ENCODE results near the gene GNA15. TPM values are rescaled to one million over a fixed set of nuclear protein-coding genes. Genes with fewer than 3 reads are reported as not detected.

GNA15 gene
- total RNA-seq, 1 experiment from 2014 or later: 0.22 TPM

- no peak for TF ChIP-seq AFF4 (CRISPR knock-in tag; IDR thresholded peaks at IDR 0.05; ENCODE audit: borderline replicate concordance)
- no peak for TF ChIP-seq USF1 (CRISPR knock-in tag; IDR thresholded peaks at IDR 0.05)
- TF ChIP-seq CREM (CRISPR knock-in tag; IDR thresholded peaks at IDR 0.05): no peak
- no peak for TF ChIP-seq CREB1 (CRISPR knock-in tag; IDR thresholded peaks at IDR 0.05)
- no peak for TF ChIP-seq IRF2 (CRISPR knock-in tag; IDR thresholded peaks at IDR 0.05; ENCODE audit: borderline replicate concordance, low read depth)
- no peak for TF ChIP-seq ZNF425 (CRISPR knock-in tag; conservative IDR thresholded peaks at IDR 0.05)
These were observed 15.1 kb upstream of the GNA15 start (continued) for GRCh38 chr19:3120611-3121276.

- Mint-ChIP-seq H3K36me3 (no peaks in the 10 kb centered on the region), H3K27ac (no peak overlapping the region), H3K4me3 (no peak overlapping the region), H3K27me3 (ENCODE audit: low read depth) (no peaks in the 10 kb centered on the region), H3K4me1 (no peaks in the 10 kb centered on the region), H3K9me3 (no peaks in the 10 kb centered on the region)
- DNase-seq (ENCODE audit: low spot score): no peak
- no peak for ATAC-seq
- TF ChIP-seq ZNF671 (CRISPR knock-in tag; IDR thresholded peaks at IDR 0.05) (no peak), ZNF512 (CRISPR knock-in tag; IDR thresholded peaks at IDR 0.05; ENCODE audit: borderline replicate concordance) (no peak), ESRRA (CRISPR knock-in tag; IDR thresholded peaks at IDR 0.05; ENCODE audit: borderline replicate concordance) (no peak), FOXK1 (CRISPR knock-in tag; IDR thresholded peaks at IDR 0.05) (no peak)
- POLR2A ChIA-PET: no interaction called here
- CTCF ChIA-PET: interaction anchor here (0.7 kb wide), 1 partner anchor 171 kb away, joined by 3 read pairs; no protein-coding TSS in a partner anchor
These were observed 14.4 kb upstream of the GNA15 start for GRCh38 chr19:3121396-3121795.

GRCh38 chr19:3121821-3122511 lies 13.9 kb upstream of the GNA15 start:
- Mint-ChIP-seq H3K4me3 (no peak overlapping the region), H3K27me3 (ENCODE audit: low read depth) (no peaks in the 10 kb centered on the region), H3K9me3 (no peaks in the 10 kb centered on the region), H3K36me3 (no peaks in the 10 kb centered on the region), H3K4me1 (no peaks in the 10 kb centered on the region), H3K27ac (no peak overlapping the region)
- ChIA-PET CTCF (interaction anchor here (0.7 to 0.9 kb wide), 2 partner anchors 18 to 171 kb away, joined by 3 to 4 read pairs; no protein-coding TSS in a partner anchor), POLR2A (no interaction called here)
- TF ChIP-seq ZMAT4 (CRISPR knock-in tag; IDR thresholded peaks at IDR 0.05) (no peak), RELA (CRISPR knock-in tag; IDR thresholded peaks at IDR 0.05; ENCODE audit: borderline replicate concordance) (no peak), ELF4 (CRISPR knock-in tag; IDR thresholded peaks at IDR 0.05; ENCODE audit: low read depth) (no peak)
- no peak for ATAC-seq
- no peak for DNase-seq (ENCODE audit: low spot score)

All from WTC11 (cell line).